HG03060 (cell line): ENCODE measurements around the gene ANO7.

Experiments
- ATAC-seq: cut with Tn5 transposase; IDR thresholded peaks from one replicate; pipeline ENCODE4 v1.9.1; 2021; ENCODE audit warnings: low read depth, moderate number of reproducible peaks; ENCODE audit not compliant: unreplicated experiment

ANO7 gene

GRCh38 chr2:241188361-241189092, at the start of gene ANO7:
TSS of gene ANO7 (plus strand) at chr2:241188677. CDS start at chr2:241190064, 1,387 bp downstream.
- ATAC-seq: no peak

GRCh38 chr2:241139531-241140444, 48.7 kb upstream of the ANO7 start:
- no peak for ATAC-seq

- ATAC-seq: no peak
These were observed 48.0 kb upstream of the ANO7 start for GRCh38 chr2:241140445-241140840.

- no peak for ATAC-seq
These were observed 47.2 kb upstream of the ANO7 start for GRCh38 chr2:241141214-241141770.

GRCh38 chr2:241142063-241142462, 46.4 kb upstream of the ANO7 start:
- no peak for ATAC-seq

GRCh38 chr2:241142593-241142992, 45.9 kb upstream of the ANO7 start:
- ATAC-seq: no peak

- no peak for ATAC-seq
These were observed 42.2 kb upstream of the ANO7 start for GRCh38 chr2:241146286-241146685.

GRCh38 chr2:241147336-241147735, 41.1 kb upstream of the ANO7 start:
- no peak for ATAC-seq

- no peak for ATAC-seq
These were observed 40.2 kb upstream of the ANO7 start for GRCh38 chr2:241148239-241148638.

- peak; percentile 52 for ATAC-seq
These were observed 39.4 kb upstream of the ANO7 start, which contains the start of gene PASK for GRCh38 chr2:241148891-241149674. TSS of gene PASK (minus strand) at chr2:241149472. CDS start at chr2:241143032, 6,440 bp downstream.

- ATAC-seq: no peak
These were observed 38.9 kb upstream of the ANO7 start for GRCh38 chr2:241149675-241149924.

GRCh38 chr2:241149925-241150659, 38.4 kb upstream of the ANO7 start, which contains the start of gene PPP1R7:
TSS of gene PPP1R7 (plus strand) at chr2:241150467. CDS start at chr2:241150496, 29 bp downstream.
- peak; percentile 59 for ATAC-seq

GRCh38 chr2:241150660-241151530, 37.6 kb upstream of the ANO7 start:
- no peak for ATAC-seq

GRCh38 chr2:241151934-241152660, 36.4 kb upstream of the ANO7 start:
- no peak for ATAC-seq

GRCh38 chr2:241153616-241154015, 34.9 kb upstream of the ANO7 start:
- no peak for ATAC-seq

GRCh38 chr2:241154915-241155314, 33.6 kb upstream of the ANO7 start:
- no peak for ATAC-seq

GRCh38 chr2:241155936-241156335, 32.5 kb upstream of the ANO7 start:
- no peak for ATAC-seq

- ATAC-seq: no peak
These were observed 31.5 kb upstream of the ANO7 start for GRCh38 chr2:241156971-241157441.
